NCI-H146 (cell line): ENCODE measurements around the gene RABEP2.
"Not testable (repeated sequence)": the region's sequence is repeated elsewhere in the genome, so short reads cannot be mapped to it uniquely, and the experiment has no call there.

Experiments used
- DNase-seq: peaks from one replicate; lab custom pipeline; 2025; lab: John Stamatoyannopoulos, UW

Gene RABEP2

GRCh38 chr16:28903344-28904042 is 21.5 kb downstream of the RABEP2 start:
- no peak for DNase-seq

GRCh38 chr16:28902909-28903308 is 22.1 kb downstream of the RABEP2 start:
- DNase-seq, result no peak

GRCh38 chr16:28901862-28902261 is 23.2 kb downstream of the RABEP2 start:
- no peak for DNase-seq

GRCh38 chr16:28900601-28901000 is 24.4 kb downstream of the RABEP2 start:
- no peak for DNase-seq

GRCh38 chr16:28899882-28900590 is 25.0 kb downstream of the RABEP2 start:
- DNase-seq, result no peak

GRCh38 chr16:28898942-28899341 is 26.1 kb downstream of the RABEP2 start:
- no peak for DNase-seq

- DNase-seq, result no peak
Observed at GRCh38 chr16:28898266-28898665, 26.8 kb downstream of the RABEP2 start.

- DNase-seq, result no peak
Observed at GRCh38 chr16:28897826-28898225, 27.2 kb downstream of the RABEP2 start.

- no peak for DNase-seq
Observed at GRCh38 chr16:28895609-28896008, 29.4 kb downstream of the RABEP2 start.

GRCh38 chr16:28893291-28893690 is 31.7 kb downstream of the RABEP2 start:
- no peak for DNase-seq

- DNase-seq, result no peak
Observed at GRCh38 chr16:28891964-28892890, 32.8 kb downstream of the RABEP2 start.

- DNase-seq, result not testable (repeated sequence)
Observed at GRCh38 chr16:28890355-28890754, 34.7 kb downstream of the RABEP2 start.

GRCh38 chr16:28886945-28887344 is 38.1 kb downstream of the RABEP2 start:
- no peak for DNase-seq

GRCh38 chr16:28884045-28884444 is 41.0 kb downstream of the RABEP2 start:
- no peak for DNase-seq

- no peak for DNase-seq
Observed at GRCh38 chr16:28883221-28883996, 41.6 kb downstream of the RABEP2 start.

GRCh38 chr16:28882551-28883160 is 42.4 kb downstream of the RABEP2 start:
- DNase-seq, result no peak

GRCh38 chr16:28881565-28881964 is 43.5 kb downstream of the RABEP2 start:
- not testable (repeated sequence) for DNase-seq

GRCh38 chr16:28880955-28881354 is 44.1 kb downstream of the RABEP2 start:
- DNase-seq, result no peak

- DNase-seq, result no peak
Observed at GRCh38 chr16:28880589-28880915, 44.5 kb downstream of the RABEP2 start.

GRCh38 chr16:28879841-28880588 is 45.0 kb downstream of the RABEP2 start:
- peak; percentile 94 for DNase-seq
